HCT116 (cell line): ENCODE measurements around the gene LDLRAD4. TPM values are rescaled to one million over a fixed set of nuclear protein-coding genes. Genes with fewer than 3 reads are reported as not detected.

Experiments
- ATAC-seq: fragments of 200-7000 bp; cut with Tn5 transposase; 2 replicates; pipeline ENCODE4 v1.9.1; 2020; ENCODE audit warnings: mild to moderate bottlenecking, moderate library complexity
- BruUV-seq: library from RNA; stranded (reverse); fragments of 400-500 nt; replicated peaks from 2 replicates; lab custom pipeline; 2021; lab: Mats Ljungman, UMichigan
- CTCF ChIA-PET: fragments of 300-600 bp; sonication (Branson Sonifier 250); formaldehyde crosslinking; loops from one replicate; lab custom pipeline; 2021; ENCODE audit warnings: antibody characterized with exemption; lab: Charles Lee
- POLR2A ChIA-PET: fragments of 300-600, 350-600 bp; sonication (Branson Sonifier 250); formaldehyde crosslinking; loops from one replicate; lab custom pipeline; 2021; ENCODE audit warnings: antibody characterized with exemption; lab: Charles Lee
- RAD21 ChIA-PET, 2 experiments: fragments of 300-600 bp; sonication (Branson Sonifier 250); formaldehyde crosslinking; loops; one replicate each; lab custom pipeline; 2023; ENCODE audit warnings: low total read pairs in 2 of 2; ENCODE audit not compliant: uncharacterized antibody in 2 of 2, unreplicated experiment in 2 of 2, low non-redundant PET in 1 of 2; lab: Charles Lee
- DNase-seq: peaks from one replicate; pipeline ENCODE4 v3.0.0-alpha.2; 2010; ENCODE audit warnings: low read depth, low spot score
- H2AFZ ChIP-seq: fragments of 200-600 bp; shearing (Covaris generic), sonication (generic); 2 replicates; pipeline ENCODE4 v1.6.1; 2017; ENCODE audit warnings: low read depth, mixed run types, mixed read lengths, antibody characterized with exemption, low read length; ENCODE audit not compliant: poor library complexity, severe bottlenecking
- H3K27ac ChIP-seq: 2 replicates; pipeline ENCODE4 v1.5.1; 2012; ENCODE audit warnings: low read depth, low read length
- H3K27me3 ChIP-seq: fragments of 200-600 bp; sonication (generic); 2 replicates; pipeline ENCODE4 v1.6.1; 2016; ENCODE audit warnings: mixed run types, low read length, mixed read lengths; ENCODE audit not compliant: insufficient read depth
- H3K36me3 ChIP-seq, 2 experiments: fragments of 200-500 bp in 1 of 2; fragments of 200-600 bp in 1 of 2; sonication (Bioruptor generic) in 1 of 2; sonication (generic) in 1 of 2; 2 replicates each; pipeline versions ENCODE4 v1.5.1 to v1.6.1; 2014 to 2016; ENCODE audit warnings: low read length in 2 of 2, inconsistent platforms in 1 of 2, mixed read lengths in 1 of 2, mixed run types in 1 of 2; ENCODE audit not compliant: insufficient read depth in 2 of 2, control insufficient read depth in 1 of 2
- H3K4me1 ChIP-seq, 2 experiments: fragments of 200-600 bp in 1 of 2; sonication (generic) in 1 of 2; 2 replicates each; pipeline versions ENCODE4 v1.5.1 to v1.6.1; 2012 to 2017; ENCODE audit warnings: low read length in 2 of 2, inconsistent platforms in 1 of 2, mild to moderate bottlenecking in 1 of 2, mixed read lengths in 1 of 2, mixed run types in 1 of 2, moderate library complexity in 1 of 2; ENCODE audit not compliant: insufficient read depth in 2 of 2, control insufficient read depth in 1 of 2
- H3K4me2 ChIP-seq: fragments of 200-600 bp; sonication (generic); 2 replicates; pipeline ENCODE4 v1.6.1; 2017; ENCODE audit warnings: mixed run types, low read length, mixed read lengths
- H3K4me3 ChIP-seq, 2 experiments: fragments of 200-600 bp in 1 of 2; sonication (generic) in 1 of 2; replicated peaks in 1 of 2; 2 replicates each; pipeline ENCODE4 v1.5.1; 2011 to 2016; ENCODE audit warnings: low read length in 2 of 2, control low read depth in 1 of 2, low read depth in 1 of 2, mild to moderate bottlenecking in 1 of 2, mixed read lengths in 1 of 2, mixed run types in 1 of 2
- H3K79me2 ChIP-seq: fragments of 200-600 bp; sonication (generic); 2 replicates; pipeline ENCODE4 v1.6.1; 2017; ENCODE audit warnings: mild to moderate bottlenecking, mixed run types, low read length, moderate library complexity, mixed read lengths; ENCODE audit not compliant: insufficient read depth
- H3K9ac ChIP-seq: fragments of 200-600 bp; sonication (generic); 2 replicates; pipeline ENCODE4 v1.6.1; 2016; ENCODE audit warnings: low read length, mixed read lengths
- H3K9me2 ChIP-seq: fragments of 200-600 bp; sonication (generic), shearing (Covaris generic); 2 replicates; pipeline ENCODE4 v1.6.1; 2017; ENCODE audit warnings: mixed run types, mild to moderate bottlenecking, moderate library complexity; ENCODE audit not compliant: insufficient read depth
- H3K9me3 ChIP-seq, 2 experiments: fragments of 200-500 bp in 1 of 2; fragments of 200-600 bp in 1 of 2; sonication (Bioruptor generic) in 1 of 2; sonication (generic) in 1 of 2; 2 replicates each; pipeline ENCODE4 v1.6.1; 2014 to 2017; ENCODE audit warnings: low read length in 2 of 2, mixed read lengths in 2 of 2, inconsistent platforms in 1 of 2, low read depth in 1 of 2, mild to moderate bottlenecking in 1 of 2, mixed run types in 1 of 2, moderate library complexity in 1 of 2; ENCODE audit not compliant: control insufficient read depth in 1 of 2, insufficient read depth in 1 of 2
- H4K20me1 ChIP-seq: fragments of 200-600 bp; sonication (generic), shearing (Covaris generic); 2 replicates; pipeline ENCODE4 v1.6.1; 2017; ENCODE audit warnings: mixed run types, mild to moderate bottlenecking, moderate library complexity; ENCODE audit not compliant: insufficient read depth
- ATF3 ChIP-seq: IDR thresholded peaks from 2 replicates; pipeline ENCODE4 v1.6.1; 2012
- CEBPB ChIP-seq: IDR thresholded peaks from 2 replicates; pipeline ENCODE4 v1.6.1; 2012; ENCODE audit warnings: low read depth
- EGR1 ChIP-seq: IDR thresholded peaks from 2 replicates; pipeline ENCODE4 v1.6.1; 2012; ENCODE audit warnings: low read depth
- EZH2 ChIP-seq: fragments of 200-600 bp; sonication (generic); IDR thresholded peaks from 2 replicates; pipeline ENCODE4 v1.6.1; 2017; ENCODE audit warnings: antibody characterized with exemption, mixed run types
- POLR2A ChIP-seq: IDR thresholded peaks from 2 replicates; pipeline ENCODE4 v1.7.0; 2011; ENCODE audit warnings: borderline replicate concordance; ENCODE audit not compliant: insufficient read depth, insufficient read length; ENCODE audit errors: extremely low read depth
- REST ChIP-seq: IDR thresholded peaks from 2 replicates; pipeline ENCODE4 v1.6.1; 2012; ENCODE audit warnings: low read depth
- SIN3A ChIP-seq: IDR thresholded peaks from 2 replicates; pipeline ENCODE4 v1.6.1; 2012; ENCODE audit warnings: low read depth
- SP1 ChIP-seq: IDR thresholded peaks from 2 replicates; pipeline ENCODE4 v1.6.1; 2012; ENCODE audit warnings: low read depth
- SRF ChIP-seq: IDR thresholded peaks from 2 replicates; pipeline ENCODE4 v1.6.1; 2012; ENCODE audit warnings: low read depth
- ZBTB33 ChIP-seq: IDR thresholded peaks from 2 replicates; pipeline ENCODE4 v1.6.1; 2011; ENCODE audit warnings: mild to moderate bottlenecking, low read length, moderate library complexity; ENCODE audit not compliant: insufficient replicate concordance; ENCODE audit errors: extremely low read depth
- ZNF274 ChIP-seq: fragments of 200-500 bp; sonication (Bioruptor generic); IDR thresholded peaks from 2 replicates; pipeline ENCODE4 v1.6.1; 2014; ENCODE audit warnings: mild to moderate bottlenecking, low read depth, low read length, inconsistent platforms
- intact Hi-C: fragments of 100-400 bp; cut with micrococcal nuclease; formaldehyde crosslinking; loops from 2 replicates; pipeline ENCODE4 v1.10.0; 2022
- total RNA-seq: library from RNA; stranded (reverse); gene quantifications from one replicate; pipeline ENCODE4 v1.2.1, GENCODE V29; 2021; ENCODE audit not compliant: unreplicated experiment

The LDLRAD4 gene
- total RNA-seq, 1 experiment from 2014 or later: 1.2 TPM

DNA sequence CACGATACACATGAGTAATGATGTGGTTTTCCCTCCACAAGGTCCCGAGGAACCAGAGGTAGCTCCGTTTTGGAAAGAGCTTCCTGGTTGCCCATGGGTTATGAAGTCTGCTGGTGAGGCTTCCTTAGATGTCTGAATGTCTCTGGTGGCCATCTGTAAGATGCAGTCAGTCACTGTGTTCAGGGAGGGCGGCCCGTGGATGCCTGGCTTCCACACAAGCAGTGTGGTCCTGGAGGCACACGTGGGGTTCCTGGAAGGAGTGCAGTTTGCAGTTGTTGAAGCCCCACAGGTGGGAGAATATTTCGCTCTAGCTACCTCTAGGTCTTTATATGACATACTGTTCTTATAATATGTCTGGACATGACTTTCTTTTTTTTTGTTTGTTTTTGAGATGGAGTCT, 298.8 kb downstream of the LDLRAD4 start:
- no peak overlapping the region for H3K4me2 ChIP-seq
- H4K20me1 ChIP-seq: no peaks in the 10 kb centered on the region
- no peak overlapping the region for H3K4me3 ChIP-seq
- no peak overlapping the region for H2AFZ ChIP-seq
- RAD21 ChIA-PET: no interaction called here
- no peaks in the 10 kb centered on the region for H3K36me3 ChIP-seq
- H3K4me1 ChIP-seq: no peaks in the 10 kb centered on the region
- H3K79me2 ChIP-seq: no peaks in the 10 kb centered on the region
- intact Hi-C loops: no loop called here
- CTCF ChIA-PET: no interaction called here
- H3K9ac ChIP-seq: no peak overlapping the region
- no peak for DNase-seq
- H3K27me3 ChIP-seq: peaks cover 7% of the 10 kb centered on the region; the same call in 1 of the 2 replicates
- no peaks in the 10 kb centered on the region for H3K9me3 ChIP-seq
- no peak for ATAC-seq
- no peaks in the 10 kb centered on the region for H3K9me2 ChIP-seq
- H3K27ac ChIP-seq: no peak overlapping the region
- BruUV-seq: no TSS peak
- TF ChIP-seq EGR1 (no peak), ZNF274 (no peak), ATF3 (no peak), REST (no peak), SRF (no peak), EZH2 (no peak), POLR2A (no peak), ZBTB33 (no peak), CEBPB (no peak), SP1 (no peak), SIN3A (no peak)
- POLR2A ChIA-PET: no interaction called here
